ENCODE data around the gene DNER. TPM values are rescaled to one million over a fixed set of nuclear protein-coding genes. Genes with fewer than 3 reads are reported as not detected.

DNER gene
- total and polyA plus RNA-seq, 2 of the 13 experiments (the other 11 are each of a cell fraction or from before 2014, with no cell fraction given): not detected

- no peak for TF ChIP-seq ZNF224 (CRISPR knock-in tag; IDR thresholded peaks at IDR 0.05)
These were observed 64.3 kb downstream of the DNER start (continued) for GRCh38 chr2:229650059-229650458.

- ChIA-PET POLR2A (no interaction called here), CTCF (ENCODE audit: low intra/inter-chr PET ratio, low total read pairs) (no interaction called here)
- no TSS peak for BruUV-seq (replicated peaks)
- Histone ChIP-seq H4K20me1 (ENCODE audit: insufficient read depth, low read length) (no peaks in the 10 kb centered on the region), H3K9ac (ENCODE audit: insufficient read depth, low read depth, low read length) (no peak overlapping the region), H3K9me3 (ENCODE audit: low read length) (no peaks in the 10 kb centered on the region), H3K36me3 (replicated peaks in 1 of 2; ENCODE audit: control insufficient read depth in 1 of 2, insufficient read depth in 2 of 2, low read length in 2 of 2) (no peaks in the 10 kb centered on the region), H3K4me2 (ENCODE audit: low read depth, low read length) (no peak overlapping the region), H3K4me1 (ENCODE audit: insufficient read depth, low read length) (no peaks in the 10 kb centered on the region), H3K27ac (ENCODE audit: extremely low read length, insufficient read depth, low read length) (no peak overlapping the region), H3K27me3 (ENCODE audit: control insufficient read depth in 1 of 2, insufficient read depth in 2 of 2, low read length in 2 of 2) (peaks cover 0 to 2% of the 10 kb centered on the region in 2 experiments; a peak in 1 of 5 replicates), H3K4me3 (replicated peaks in 1 of 3; ENCODE audit: insufficient read depth in 1 of 3, low read depth in 2 of 3, low read length in 3 of 3) (no peak overlapping the region), H2AFZ (ENCODE audit: low read length) (no peak overlapping the region), H3K79me2 (ENCODE audit: insufficient read depth, low read length) (no peaks in the 10 kb centered on the region)
- in situ Hi-C loops (cut with HindIII; ENCODE audit: extremely low pct_ligation_motif_present, low pct_unique_long_range_greater_than_20kb) (no loop called here), intact Hi-C loops (cut with micrococcal nuclease; ENCODE audit: unreplicated experiment) (no loop called here)
- FAIRE-seq (no peak), ATAC-seq (no peak), DNase-seq (ENCODE audit: low spot score) (no peak)
- TF ChIP-seq POGZ (CRISPR knock-in tag; IDR thresholded peaks at IDR 0.05) (no peak), PCBP1 (IDR thresholded peaks at IDR 0.05; ENCODE audit: borderline replicate concordance, low read depth, low read length) (no peak), MAFK (conservative IDR thresholded peaks at IDR 0.05 in 1 of 2, IDR thresholded peaks at IDR 0.05 in 1 of 2; ENCODE audit: low read length in 2 of 2) (0 out of 4 replicates have a peak, but pooled peaks of 1 of the 2 experiments have one; percentile 2), HOXA7 (CRISPR knock-in tag; IDR thresholded peaks at IDR 0.05) (no peak)
- whole genome bisulfite sequencing (ENCODE audit: low lambda C conversion rate): under 1% methylated on average over 4 of the region's 4 CpGs
These were observed 68.1 kb downstream of the DNER start for GRCh38 chr2:229646186-229646723.

GRCh38 chr2:229642371-229642770 is 72.0 kb downstream of the DNER start:
- Histone ChIP-seq H4K20me1 (ENCODE audit: insufficient read depth, low read length) (no peaks in the 10 kb centered on the region), H3K9me3 (ENCODE audit: low read length) (no peaks in the 10 kb centered on the region), H2AFZ (ENCODE audit: low read length) (no peak overlapping the region), H3K27ac (ENCODE audit: extremely low read length, insufficient read depth, low read length) (no peak overlapping the region), H3K27me3 (ENCODE audit: control insufficient read depth in 1 of 2, insufficient read depth in 2 of 2, low read length in 2 of 2) (peaks cover 0 to 5% of the 10 kb centered on the region in 2 experiments; a peak in 3 of 5 replicates), H3K4me1 (ENCODE audit: insufficient read depth, low read length) (no peaks in the 10 kb centered on the region), H3K79me2 (ENCODE audit: insufficient read depth, low read length) (no peaks in the 10 kb centered on the region), H3K4me3 (replicated peaks in 1 of 3; ENCODE audit: insufficient read depth in 1 of 3, low read depth in 2 of 3, low read length in 3 of 3) (no peak overlapping the region), H3K4me2 (ENCODE audit: low read depth, low read length) (no peak overlapping the region), H3K9ac (ENCODE audit: insufficient read depth, low read depth, low read length) (no peak overlapping the region), H3K36me3 (replicated peaks in 1 of 2; ENCODE audit: control insufficient read depth in 1 of 2, insufficient read depth in 2 of 2, low read length in 2 of 2) (no peaks in the 10 kb centered on the region)
- CTCF ChIA-PET (ENCODE audit: low intra/inter-chr PET ratio, low total read pairs): no interaction called here
- 19% methylated on average over 3 of the region's 3 CpGs for WGBS (ENCODE audit: low lambda C conversion rate)
- in situ Hi-C loops (cut with HindIII; ENCODE audit: extremely low pct_ligation_motif_present, low pct_unique_long_range_greater_than_20kb): no loop called here
- POLR2A ChIA-PET: no interaction called here
- FAIRE-seq: no peak
- BruUV-seq (replicated peaks): no TSS peak
- intact Hi-C loops (cut with micrococcal nuclease; ENCODE audit: unreplicated experiment): no loop called here
- DNase-seq (ENCODE audit: low spot score): no peak
- no peak for ATAC-seq
- TF ChIP-seq ZNF576 (CRISPR knock-in tag; IDR thresholded peaks at IDR 0.05): no peak
- TF ChIP-seq POLR2G (IDR thresholded peaks at IDR 0.05; ENCODE audit: low read depth, low read length): no peak
- TF ChIP-seq KDM6A (CRISPR knock-in tag; IDR thresholded peaks at IDR 0.05; ENCODE audit: low read depth): no peak
- TF ChIP-seq ZNF646 (CRISPR knock-in tag; IDR thresholded peaks at IDR 0.05): no peak

All from HepG2 (cell line).